ENCODE data around the gene TTC3. TPM values are rescaled to one million over a fixed set of nuclear protein-coding genes. Genes with fewer than 3 reads are reported as not detected.
"Not testable (repeated sequence)": the region's sequence is repeated elsewhere in the genome, so short reads cannot be mapped to it uniquely, and the experiment has no call there.

TTC3 gene
- polyA plus RNA-seq, 2 donors = 16.9 to 17.4 TPM

DNA sequence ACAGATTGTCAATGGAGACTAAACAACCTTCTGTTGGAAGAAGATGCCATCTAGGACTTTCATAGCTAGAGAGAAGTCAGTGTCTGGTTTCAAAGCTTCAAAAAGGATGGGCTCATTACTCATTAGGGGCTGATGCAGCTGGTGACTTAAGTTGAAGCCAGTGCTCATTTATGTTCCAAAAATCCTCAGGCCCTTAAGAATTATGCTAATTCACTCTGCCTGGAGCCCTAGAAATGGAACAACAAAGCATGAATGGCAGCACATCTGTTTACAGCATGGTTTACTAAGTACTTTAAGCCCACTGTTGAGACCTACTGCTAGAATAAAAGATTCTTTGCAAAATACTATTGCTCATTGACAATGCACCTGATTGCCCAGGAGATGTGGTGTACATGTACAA is 63.7 kb downstream of the TTC3 start:
- peaks cover 0 to 7% of the 10 kb centered on the region in 2 donors for H3K36me3 ChIP-seq (ENCODE audit: control insufficient read depth in 2 of 2, insufficient read depth in 2 of 2, low read length in 1 of 2)
- no peaks in the 10 kb centered on the region for H3K4me1 ChIP-seq (ENCODE audit: control insufficient read depth in 2 of 2, insufficient read depth in 2 of 2, low read length in 1 of 2)
- H3K27ac ChIP-seq (ENCODE audit: low read depth in 2 of 2, low read length in 1 of 2) = no peak overlapping the region
- H3K27me3 ChIP-seq (ENCODE audit: control insufficient read depth in 1 of 2, insufficient read depth in 2 of 2, low read length in 2 of 2) = no peaks in the 10 kb centered on the region
- no peak overlapping the region for H3K4me3 ChIP-seq (ENCODE audit: low read depth in 1 of 2, low read length in 2 of 2)
- no peaks in the 10 kb centered on the region for H3K9me3 ChIP-seq (ENCODE audit: control insufficient read depth in 2 of 2, insufficient read depth in 1 of 2, low read depth in 1 of 2, low read length in 1 of 2)

DNA sequence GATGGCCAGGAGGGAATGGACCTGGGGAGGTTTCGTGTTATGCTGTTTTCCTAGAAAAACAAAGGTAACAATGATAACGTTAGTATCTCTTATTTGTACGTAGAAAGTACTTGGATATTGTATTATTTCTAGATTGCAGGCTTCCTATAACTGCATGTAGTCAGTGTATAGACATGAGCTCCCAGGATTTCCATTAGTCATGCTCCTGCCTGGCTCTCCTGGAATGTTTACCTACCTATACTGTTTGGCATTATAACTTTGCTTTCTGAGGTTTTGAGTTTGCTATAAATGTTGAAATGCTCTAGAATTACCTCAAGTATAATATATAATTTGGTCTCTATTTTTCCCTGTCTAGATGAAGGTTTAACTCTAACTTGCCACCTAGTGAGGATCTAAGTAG is 66.1 kb downstream of the TTC3 start:
- Histone ChIP-seq H3K9me3 (ENCODE audit: control insufficient read depth in 2 of 2, insufficient read depth in 1 of 2, low read depth in 1 of 2, low read length in 1 of 2) (no peaks in the 10 kb centered on the region), H3K4me3 (ENCODE audit: low read depth in 1 of 2, low read length in 2 of 2) (no peak overlapping the region), H3K27ac (ENCODE audit: low read depth in 2 of 2, low read length in 1 of 2) (no peak overlapping the region), H3K27me3 (ENCODE audit: control insufficient read depth in 1 of 2, insufficient read depth in 2 of 2, low read length in 2 of 2) (no peaks in the 10 kb centered on the region), H3K36me3 (ENCODE audit: control insufficient read depth in 2 of 2, insufficient read depth in 2 of 2, low read length in 1 of 2) (peaks cover 0 to 7% of the 10 kb centered on the region in 2 donors), H3K4me1 (ENCODE audit: control insufficient read depth in 2 of 2, insufficient read depth in 2 of 2, low read length in 1 of 2) (no peaks in the 10 kb centered on the region)
- 88 to 94% methylated on average over 3 of the region's 3 CpGs for WGBS, 2 donors

DNA sequence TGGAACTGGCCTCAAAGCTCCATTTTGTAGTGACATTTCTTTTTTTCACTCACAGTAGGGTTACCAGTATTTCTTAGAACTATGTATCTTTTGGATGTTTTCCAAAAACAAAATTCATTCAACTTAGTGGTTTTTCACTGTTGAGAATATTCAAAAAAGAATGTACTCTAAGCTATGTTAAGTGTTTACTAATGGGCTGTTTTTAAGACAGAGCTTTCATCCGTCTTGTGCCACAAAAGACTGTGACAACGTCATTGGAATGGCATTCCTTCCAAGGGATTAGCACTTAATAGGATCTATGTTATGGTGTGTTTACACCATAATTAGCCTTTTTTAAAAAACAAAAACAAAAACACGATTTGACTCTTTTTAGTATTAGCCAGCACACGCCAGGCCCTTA is 66.8 kb downstream of the TTC3 start:
- 67 to 68% methylated on average over 4 of the region's 4 CpGs for WGBS, 2 donors
- Histone ChIP-seq H3K27ac (ENCODE audit: low read depth in 2 of 2, low read length in 1 of 2) (no peak overlapping the region), H3K27me3 (ENCODE audit: control insufficient read depth in 1 of 2, insufficient read depth in 2 of 2, low read length in 2 of 2) (no peaks in the 10 kb centered on the region), H3K9me3 (ENCODE audit: control insufficient read depth in 2 of 2, insufficient read depth in 1 of 2, low read depth in 1 of 2, low read length in 1 of 2) (no peaks in the 10 kb centered on the region), H3K4me3 (ENCODE audit: low read depth in 1 of 2, low read length in 2 of 2) (no peak overlapping the region), H3K36me3 (ENCODE audit: control insufficient read depth in 2 of 2, insufficient read depth in 2 of 2, low read length in 1 of 2) (peaks cover 0 to 7% of the 10 kb centered on the region in 2 donors), H3K4me1 (ENCODE audit: control insufficient read depth in 2 of 2, insufficient read depth in 2 of 2, low read length in 1 of 2) (no peaks in the 10 kb centered on the region)

DNA sequence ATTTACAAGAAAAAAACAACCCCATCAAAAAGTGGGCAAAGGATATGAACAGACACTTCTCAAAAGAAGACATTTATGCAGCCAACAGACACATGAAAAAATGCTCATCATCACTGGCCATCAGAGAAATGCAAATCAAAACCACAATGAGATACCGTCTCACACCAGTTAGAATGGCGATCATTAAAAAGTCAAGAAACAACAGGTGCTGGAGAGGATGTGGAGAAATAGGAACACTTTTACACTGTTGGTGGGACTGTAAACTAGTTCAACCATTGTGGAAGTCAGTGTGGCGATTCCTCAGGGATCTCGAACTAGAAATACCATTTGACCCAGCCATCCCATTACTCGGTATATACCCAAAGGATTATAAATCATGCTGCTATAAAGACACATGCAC is 70.3 kb downstream of the TTC3 start:
- not testable (repeated sequence) for H3K4me3 ChIP-seq (ENCODE audit: low read depth in 1 of 2, low read length in 2 of 2); H3K27me3 ChIP-seq (ENCODE audit: control insufficient read depth in 1 of 2, insufficient read depth in 2 of 2, low read length in 2 of 2); H3K27ac ChIP-seq (ENCODE audit: low read depth in 2 of 2, low read length in 1 of 2); H3K4me1 ChIP-seq (ENCODE audit: control insufficient read depth in 2 of 2, insufficient read depth in 2 of 2, low read length in 1 of 2); H3K9me3 ChIP-seq (ENCODE audit: control insufficient read depth in 2 of 2, insufficient read depth in 1 of 2, low read depth in 1 of 2, low read length in 1 of 2); H3K36me3 ChIP-seq (ENCODE audit: control insufficient read depth in 2 of 2, insufficient read depth in 2 of 2, low read length in 1 of 2)
- 92 to 96% methylated on average over 5 of the region's 5 CpGs for WGBS, 2 donors

DNA sequence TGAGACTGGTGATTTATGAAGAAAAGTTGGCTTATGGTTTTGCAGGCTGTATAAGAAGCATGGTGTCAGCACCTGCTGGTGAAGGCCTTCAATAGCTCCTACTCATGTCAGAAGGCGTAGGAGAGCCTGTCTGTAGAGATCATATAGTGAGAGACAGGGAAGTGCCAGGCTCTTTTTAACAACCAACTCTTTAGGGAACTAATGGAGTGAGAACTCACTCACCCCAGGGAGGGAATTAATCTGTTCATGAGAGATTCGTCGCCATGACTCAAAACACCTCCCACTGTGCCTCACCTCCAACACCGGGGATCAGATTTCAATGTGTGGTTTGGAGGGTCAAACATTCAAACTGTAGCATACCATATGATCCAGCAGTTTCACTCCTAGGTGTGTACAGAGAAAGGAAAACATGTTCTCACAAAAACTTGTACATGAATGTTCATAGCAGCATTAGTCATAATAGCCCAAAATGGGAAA is 72.6 kb downstream of the TTC3 start:
- no peaks in the 10 kb centered on the region for H3K27me3 ChIP-seq (ENCODE audit: control insufficient read depth in 1 of 2, insufficient read depth in 2 of 2, low read length in 2 of 2)
- 77 to 78% methylated on average over 4 of the region's 4 CpGs for WGBS, 2 donors
- H3K27ac ChIP-seq (ENCODE audit: low read depth in 2 of 2, low read length in 1 of 2) = no peak overlapping the region
- H3K4me3 ChIP-seq (ENCODE audit: low read depth in 1 of 2, low read length in 2 of 2) = no peak overlapping the region
- no peaks in the 10 kb centered on the region for H3K4me1 ChIP-seq (ENCODE audit: control insufficient read depth in 2 of 2, insufficient read depth in 2 of 2, low read length in 1 of 2)
- no peaks in the 10 kb centered on the region for H3K9me3 ChIP-seq (ENCODE audit: control insufficient read depth in 2 of 2, insufficient read depth in 1 of 2, low read depth in 1 of 2, low read length in 1 of 2)
- peaks cover 3 to 4% of the 10 kb centered on the region in 2 donors for H3K36me3 ChIP-seq (ENCODE audit: control insufficient read depth in 2 of 2, insufficient read depth in 2 of 2, low read length in 1 of 2)

DNA sequence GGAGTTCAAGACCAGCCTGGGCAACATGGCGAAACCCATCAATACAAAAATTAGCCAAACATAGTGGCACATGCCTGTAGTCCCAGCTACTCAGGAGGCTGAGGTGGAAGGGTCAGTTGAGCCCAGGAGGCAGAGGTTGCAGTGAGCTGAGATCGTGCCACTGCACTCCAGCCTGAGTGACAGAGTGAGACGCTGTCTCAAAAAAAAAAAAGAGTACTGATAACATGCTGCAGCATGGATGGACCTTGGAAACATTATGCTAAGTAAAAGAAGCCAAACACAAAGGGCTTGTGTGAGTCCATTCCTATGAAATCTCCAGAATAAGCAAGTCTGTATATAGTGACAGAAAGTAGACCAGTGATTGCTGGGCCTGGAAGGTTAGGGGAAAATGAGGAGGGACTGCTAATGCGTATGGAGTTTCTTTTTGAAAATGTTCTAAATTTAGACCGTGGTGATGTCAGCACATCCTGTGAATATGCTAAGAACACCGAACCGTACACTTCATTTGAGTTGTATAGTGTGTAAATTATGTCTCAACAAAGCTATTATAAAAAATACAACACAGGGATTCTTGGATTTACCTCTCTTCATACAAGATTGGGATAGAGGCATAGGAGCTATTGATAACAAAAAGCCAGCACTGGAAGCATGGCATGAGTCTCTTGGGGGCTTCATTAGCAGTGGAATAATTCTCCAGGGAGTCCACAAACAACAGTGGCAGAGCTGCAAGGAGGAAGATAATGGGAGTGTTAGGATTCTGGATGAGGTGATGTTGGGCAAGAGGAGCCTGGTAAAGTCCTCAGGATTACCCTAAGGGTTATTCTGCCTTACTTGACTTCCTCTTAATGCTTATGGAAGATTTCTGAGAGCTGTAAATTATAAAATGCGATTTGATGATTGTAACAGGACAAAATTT is 73.5 kb downstream of the TTC3 start:
- 76 to 77% methylated on average over 8 of the region's 8 CpGs for WGBS, 2 donors
- Histone ChIP-seq H3K36me3 (ENCODE audit: control insufficient read depth in 2 of 2, insufficient read depth in 2 of 2, low read length in 1 of 2) (peaks cover 3 to 4% of the 10 kb centered on the region in 2 donors), H3K27ac (ENCODE audit: low read depth in 2 of 2, low read length in 1 of 2) (no peak overlapping the region), H3K4me1 (ENCODE audit: control insufficient read depth in 2 of 2, insufficient read depth in 2 of 2, low read length in 1 of 2) (no peaks in the 10 kb centered on the region), H3K9me3 (ENCODE audit: control insufficient read depth in 2 of 2, insufficient read depth in 1 of 2, low read depth in 1 of 2, low read length in 1 of 2) (no peaks in the 10 kb centered on the region), H3K27me3 (ENCODE audit: control insufficient read depth in 1 of 2, insufficient read depth in 2 of 2, low read length in 2 of 2) (no peaks in the 10 kb centered on the region), H3K4me3 (ENCODE audit: low read depth in 1 of 2, low read length in 2 of 2) (no peak overlapping the region)

DNA sequence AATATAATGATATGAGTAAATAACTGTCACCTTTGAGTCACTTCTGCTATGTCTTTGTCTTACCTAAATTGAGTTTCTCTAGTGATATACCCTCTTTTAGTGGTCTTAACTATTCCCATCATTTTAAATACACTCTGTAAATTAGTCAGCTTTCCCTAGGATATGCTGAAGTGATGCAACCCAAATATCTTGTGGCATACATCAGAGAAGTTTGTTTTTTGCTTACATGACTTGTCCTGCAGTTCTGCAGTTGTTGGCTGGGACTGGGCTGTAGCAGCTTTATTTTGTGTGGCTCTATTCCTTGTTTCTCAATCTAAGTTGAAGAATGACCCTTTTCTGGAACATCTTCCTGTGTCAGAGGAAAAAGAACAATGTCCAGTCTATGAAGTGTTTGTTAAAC is 76.4 kb downstream of the TTC3 start:
- H3K27ac ChIP-seq (ENCODE audit: low read depth in 2 of 2, low read length in 1 of 2) = no peak overlapping the region

DNA sequence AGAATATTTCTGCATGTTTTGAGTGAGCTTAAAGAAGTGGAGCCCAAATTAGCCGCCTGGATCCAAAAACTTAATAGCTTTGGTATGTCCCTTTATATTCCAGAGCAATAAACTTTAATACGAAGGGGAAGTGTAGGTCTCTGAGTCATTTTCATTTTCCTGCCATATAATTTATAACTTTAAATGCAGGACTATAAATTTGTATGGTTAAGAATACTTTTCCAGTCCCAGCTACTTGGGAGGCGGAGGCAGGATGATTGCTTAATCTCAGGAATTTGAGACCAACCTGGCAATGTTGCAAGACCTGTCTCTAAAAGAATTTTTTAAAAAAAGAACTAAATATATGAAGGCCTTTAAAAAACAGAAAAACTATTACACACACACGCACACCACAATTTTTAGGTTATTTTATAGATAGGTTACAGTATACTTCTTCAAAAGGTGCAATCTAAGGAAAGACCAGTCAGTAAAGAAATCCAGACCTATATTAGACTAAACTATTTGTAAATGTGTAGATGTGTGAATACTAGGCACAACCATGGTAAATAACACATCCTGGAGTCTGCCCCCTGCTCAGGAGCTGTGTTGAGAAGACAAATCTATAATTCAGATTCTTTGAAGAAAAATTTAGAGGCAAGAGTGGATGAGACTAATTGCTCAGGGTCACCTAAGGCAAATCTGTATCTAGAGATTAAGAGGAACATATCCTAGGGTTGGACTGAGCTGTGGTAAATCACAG is 80.3 kb downstream of the TTC3 start:
- Histone ChIP-seq H3K27me3 (ENCODE audit: control insufficient read depth in 1 of 2, insufficient read depth in 2 of 2, low read length in 2 of 2) (no peaks in the 10 kb centered on the region), H3K27ac (ENCODE audit: low read depth in 2 of 2, low read length in 1 of 2) (no peak overlapping the region), H3K9me3 (ENCODE audit: control insufficient read depth in 2 of 2, insufficient read depth in 1 of 2, low read depth in 1 of 2, low read length in 1 of 2) (no peaks in the 10 kb centered on the region), H3K36me3 (ENCODE audit: control insufficient read depth in 2 of 2, insufficient read depth in 2 of 2, low read length in 1 of 2) (peaks cover 3 to 5% of the 10 kb centered on the region in 2 donors), H3K4me1 (ENCODE audit: control insufficient read depth in 2 of 2, insufficient read depth in 2 of 2, low read length in 1 of 2) (no peaks in the 10 kb centered on the region), H3K4me3 (ENCODE audit: low read depth in 1 of 2, low read length in 2 of 2) (no peak overlapping the region)
- 71 to 77% methylated on average over 4 of the region's 4 CpGs for WGBS, 2 donors

More for the DNA sequence above, 76.4 kb downstream of the TTC3 start:
- Histone ChIP-seq H3K27me3 (ENCODE audit: control insufficient read depth in 1 of 2, insufficient read depth in 2 of 2, low read length in 2 of 2) (no peaks in the 10 kb centered on the region), H3K9me3 (ENCODE audit: control insufficient read depth in 2 of 2, insufficient read depth in 1 of 2, low read depth in 1 of 2, low read length in 1 of 2) (no peaks in the 10 kb centered on the region), H3K36me3 (ENCODE audit: control insufficient read depth in 2 of 2, insufficient read depth in 2 of 2, low read length in 1 of 2) (peaks cover 3 to 7% of the 10 kb centered on the region in 2 donors), H3K4me1 (ENCODE audit: control insufficient read depth in 2 of 2, insufficient read depth in 2 of 2, low read length in 1 of 2) (no peaks in the 10 kb centered on the region), H3K4me3 (ENCODE audit: low read depth in 1 of 2, low read length in 2 of 2) (no peak overlapping the region)

DNA sequence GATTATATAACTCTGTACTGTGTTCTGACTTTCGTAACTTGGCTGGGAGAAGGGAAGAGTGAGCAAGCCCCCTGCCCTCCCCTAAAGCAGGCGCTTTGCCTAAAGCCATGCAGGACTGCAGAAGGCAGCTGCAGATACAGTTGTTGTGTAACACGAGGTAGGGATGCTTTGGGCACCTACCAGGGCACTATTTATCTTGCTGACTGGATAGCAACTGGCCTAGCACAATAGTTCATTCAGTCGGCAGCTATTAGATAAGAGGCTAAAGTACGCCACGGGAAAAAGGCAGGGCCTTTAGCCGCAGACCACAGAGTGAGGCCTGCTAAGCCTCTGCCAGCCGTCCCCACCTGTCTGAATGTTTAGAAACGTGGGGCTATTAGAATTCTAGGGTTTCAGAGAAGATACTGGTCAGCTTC is 80.9 kb downstream of the TTC3 start:
- Histone ChIP-seq H3K4me1 (ENCODE audit: control insufficient read depth in 2 of 2, insufficient read depth in 2 of 2, low read length in 1 of 2) (no peaks in the 10 kb centered on the region), H3K36me3 (ENCODE audit: control insufficient read depth in 2 of 2, insufficient read depth in 2 of 2, low read length in 1 of 2) (peaks cover 3 to 5% of the 10 kb centered on the region in 2 donors), H3K9me3 (ENCODE audit: control insufficient read depth in 2 of 2, insufficient read depth in 1 of 2, low read depth in 1 of 2, low read length in 1 of 2) (no peaks in the 10 kb centered on the region), H3K27me3 (ENCODE audit: control insufficient read depth in 1 of 2, insufficient read depth in 2 of 2, low read length in 2 of 2) (no peaks in the 10 kb centered on the region), H3K27ac (ENCODE audit: low read depth in 2 of 2, low read length in 1 of 2) (no peak overlapping the region), H3K4me3 (ENCODE audit: low read depth in 1 of 2, low read length in 2 of 2) (no peak overlapping the region)
- WGBS, 2 donors = 62 to 80% methylated on average over 9 of the region's 9 CpGs
